GM12801 (cell line): Measurements from ENCODE around the gene BCAT1.

Experiments used
- TF ChIP-seq, protein P1 (sequence below): IDR thresholded peaks from one replicate; pipeline ENCODE4 v1.5.1; 2011; ENCODE audit warnings: control low read depth; ENCODE audit not compliant: insufficient read length; ENCODE audit errors: extremely low read depth

The BCAT1 gene

DNA sequence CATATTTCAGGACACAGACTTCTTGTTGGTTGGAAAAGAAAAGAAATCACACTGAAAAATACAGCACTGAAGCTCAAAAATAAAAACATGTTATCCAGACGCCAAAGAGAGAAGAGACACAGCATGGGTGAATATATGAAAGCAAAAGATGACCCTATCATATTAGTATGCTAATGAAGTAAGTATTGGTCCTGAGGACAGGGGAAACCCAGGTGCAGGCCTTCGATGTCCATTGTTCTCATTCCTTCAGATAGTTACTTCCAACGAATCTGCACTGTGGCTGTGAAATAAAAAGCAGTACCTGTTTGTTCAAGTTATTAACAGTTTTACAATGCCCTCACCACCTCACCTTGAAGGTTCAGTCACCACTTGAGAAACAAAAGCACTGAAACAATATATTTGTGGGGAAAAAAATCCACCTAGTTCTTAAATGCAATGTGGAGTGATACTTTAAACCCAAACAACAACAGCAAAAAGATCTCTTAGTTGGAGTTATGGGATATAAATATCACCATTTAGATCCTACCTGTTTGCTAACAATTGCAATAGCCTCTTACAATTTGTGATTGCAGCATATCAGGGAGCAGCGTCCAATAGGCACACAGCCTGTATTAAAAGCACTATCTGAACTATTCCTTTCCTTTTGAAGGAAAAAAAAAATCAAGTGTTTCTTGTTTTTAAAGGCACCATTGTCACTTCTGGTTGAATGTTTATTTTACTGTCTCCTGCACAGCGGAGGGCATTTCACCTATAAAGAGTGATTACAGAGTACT is 188.1 kb downstream of the BCAT1 start:
- TF ChIP-seq, protein P1, sequence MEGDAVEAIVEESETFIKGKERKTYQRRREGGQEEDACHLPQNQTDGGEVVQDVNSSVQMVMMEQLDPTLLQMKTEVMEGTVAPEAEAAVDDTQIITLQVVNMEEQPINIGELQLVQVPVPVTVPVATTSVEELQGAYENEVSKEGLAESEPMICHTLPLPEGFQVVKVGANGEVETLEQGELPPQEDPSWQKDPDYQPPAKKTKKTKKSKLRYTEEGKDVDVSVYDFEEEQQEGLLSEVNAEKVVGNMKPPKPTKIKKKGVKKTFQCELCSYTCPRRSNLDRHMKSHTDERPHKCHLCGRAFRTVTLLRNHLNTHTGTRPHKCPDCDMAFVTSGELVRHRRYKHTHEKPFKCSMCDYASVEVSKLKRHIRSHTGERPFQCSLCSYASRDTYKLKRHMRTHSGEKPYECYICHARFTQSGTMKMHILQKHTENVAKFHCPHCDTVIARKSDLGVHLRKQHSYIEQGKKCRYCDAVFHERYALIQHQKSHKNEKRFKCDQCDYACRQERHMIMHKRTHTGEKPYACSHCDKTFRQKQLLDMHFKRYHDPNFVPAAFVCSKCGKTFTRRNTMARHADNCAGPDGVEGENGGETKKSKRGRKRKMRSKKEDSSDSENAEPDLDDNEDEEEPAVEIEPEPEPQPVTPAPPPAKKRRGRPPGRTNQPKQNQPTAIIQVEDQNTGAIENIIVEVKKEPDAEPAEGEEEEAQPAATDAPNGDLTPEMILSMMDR: no peak

- TF ChIP-seq, protein P1: no peak
Measured at GRCh38 chr12:24760162-24760561, 188.7 kb downstream of the BCAT1 start.
